Measurements from ENCODE around the gene STIM1.
A peak's percentile ranks its signal among the peaks of the same experiment; 100 is the strongest.

STIM1 gene

GRCh38 chr11:4086575-4087353 is 231.3 kb downstream of the STIM1 start:
- H4K8ac ChIP-seq (ENCODE audit: low read depth, low read length), result no peak overlapping the region
- no peak overlapping the region for H2BK120ac ChIP-seq (ENCODE audit: low read depth, low read length)
- no peak overlapping the region for H3K4me3 ChIP-seq (ENCODE audit: low read length)
- no peak overlapping the region for H3K23ac ChIP-seq (ENCODE audit: low read length)
- H4K5ac ChIP-seq (ENCODE audit: low read length), result no peak overlapping the region
- WGBS (ENCODE audit: extremely low coverage, insufficient coverage, low lambda C conversion rate), result no CpG with 5 or more reads among the region's 8 CpGs
- H3K4me1 ChIP-seq (ENCODE audit: control insufficient read depth, low read depth, low read length), result no peaks in the 10 kb centered on the region
- no peak overlapping the region for H2BK5ac ChIP-seq (ENCODE audit: low read length)
- no peak overlapping the region for H3K56ac ChIP-seq (ENCODE audit: low read length)
- H3K79me2 ChIP-seq (ENCODE audit: control insufficient read depth, insufficient read depth, low read length), result no peaks in the 10 kb centered on the region
- no peak overlapping the region for H3K18ac ChIP-seq (ENCODE audit: low read length)
- H3K4ac ChIP-seq (ENCODE audit: low read depth, low read length), result no peak overlapping the region
- H2AK5ac ChIP-seq (ENCODE audit: low read length), result no peak overlapping the region
- no peaks in the 10 kb centered on the region for H3K79me1 ChIP-seq (ENCODE audit: low read length)
- no peak for DNase-seq
- H3K27me3 ChIP-seq (ENCODE audit: insufficient read depth, low read length, poor library complexity), result no peaks in the 10 kb centered on the region
- H2BK15ac ChIP-seq (replicated peaks; ENCODE audit: low read depth), result no peak overlapping the region
- no peak overlapping the region for H3K9ac ChIP-seq (ENCODE audit: low read length)
- H3K36me3 ChIP-seq (ENCODE audit: control insufficient read depth, insufficient read depth, low read length), result no peaks in the 10 kb centered on the region
- no peak overlapping the region for H3K27ac ChIP-seq (ENCODE audit: low read depth, low read length)
- H3K4me2 ChIP-seq (ENCODE audit: low read length), result no peak overlapping the region

GRCh38 chr11:4087551-4087950 is 232.1 kb downstream of the STIM1 start:
- no peak overlapping the region for H2BK15ac ChIP-seq (replicated peaks; ENCODE audit: low read depth)
- H3K18ac ChIP-seq (ENCODE audit: low read length), result no peak overlapping the region
- H4K8ac ChIP-seq (ENCODE audit: low read depth, low read length), result no peak overlapping the region
- no peak overlapping the region for H3K23ac ChIP-seq (ENCODE audit: low read length)
- DNase-seq, result peak; percentile 64
- no peaks in the 10 kb centered on the region for H3K4me1 ChIP-seq (ENCODE audit: control insufficient read depth, low read depth, low read length)
- no peak overlapping the region for H3K9ac ChIP-seq (ENCODE audit: low read length)
- no peaks in the 10 kb centered on the region for H3K79me2 ChIP-seq (ENCODE audit: control insufficient read depth, insufficient read depth, low read length)
- no peak overlapping the region for H2AK5ac ChIP-seq (ENCODE audit: low read length)
- H3K4me3 ChIP-seq (ENCODE audit: low read length), result no peak overlapping the region
- no peak overlapping the region for H2BK5ac ChIP-seq (ENCODE audit: low read length)
- no peak overlapping the region for H3K4me2 ChIP-seq (ENCODE audit: low read length)
- H3K36me3 ChIP-seq (ENCODE audit: control insufficient read depth, insufficient read depth, low read length), result no peaks in the 10 kb centered on the region
- no peak overlapping the region for H3K4ac ChIP-seq (ENCODE audit: low read depth, low read length)
- no peaks in the 10 kb centered on the region for H3K27me3 ChIP-seq (ENCODE audit: insufficient read depth, low read length, poor library complexity)
- no peak overlapping the region for H4K5ac ChIP-seq (ENCODE audit: low read length)
- H3K79me1 ChIP-seq (ENCODE audit: low read length), result no peaks in the 10 kb centered on the region
- no peak overlapping the region for H2BK120ac ChIP-seq (ENCODE audit: low read depth, low read length)
- H3K56ac ChIP-seq (ENCODE audit: low read length), result no peak overlapping the region
- WGBS (ENCODE audit: extremely low coverage, insufficient coverage, low lambda C conversion rate), result no CpG with 5 or more reads among the region's 5 CpGs
- H3K27ac ChIP-seq (ENCODE audit: low read depth, low read length), result no peak overlapping the region

DNA sequence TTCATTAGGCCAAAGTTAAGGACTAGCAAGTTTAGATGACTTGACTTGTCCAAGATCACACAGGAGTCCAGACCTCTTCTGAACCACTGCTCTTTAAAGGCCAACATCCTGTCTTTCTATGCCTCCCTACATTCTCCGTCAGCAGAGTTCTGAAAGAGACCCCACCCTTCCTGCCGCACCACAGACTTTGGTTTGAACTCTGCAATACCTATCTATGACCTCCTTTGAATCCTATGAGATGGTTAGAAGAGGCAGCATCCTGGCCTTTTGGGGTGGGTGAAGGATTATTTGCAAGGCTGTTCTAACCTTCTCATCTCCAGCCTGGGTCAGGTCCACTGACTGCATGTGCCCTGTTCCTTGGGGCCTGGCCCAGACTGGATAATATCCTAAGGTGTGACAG is 234.8 kb downstream of the STIM1 start:
- Histone ChIP-seq H4K5ac (ENCODE audit: low read length) (no peak overlapping the region), H3K4me1 (ENCODE audit: control insufficient read depth, low read depth, low read length) (no peaks in the 10 kb centered on the region), H3K56ac (ENCODE audit: low read length) (no peak overlapping the region), H3K18ac (ENCODE audit: low read length) (no peak overlapping the region), H3K79me2 (ENCODE audit: control insufficient read depth, insufficient read depth, low read length) (peaks cover 2% of the 10 kb centered on the region), H2AK5ac (ENCODE audit: low read length) (no peak overlapping the region), H3K36me3 (ENCODE audit: control insufficient read depth, insufficient read depth, low read length) (no peaks in the 10 kb centered on the region), H2BK5ac (ENCODE audit: low read length) (no peak overlapping the region), H3K79me1 (ENCODE audit: low read length) (no peaks in the 10 kb centered on the region), H3K23ac (ENCODE audit: low read length) (no peak overlapping the region), H3K4me2 (ENCODE audit: low read length) (no peak overlapping the region), H3K4me3 (ENCODE audit: low read length) (no peak overlapping the region), H2BK15ac (replicated peaks; ENCODE audit: low read depth) (no peak overlapping the region), H3K27ac (ENCODE audit: low read depth, low read length) (no peak overlapping the region), H3K27me3 (ENCODE audit: insufficient read depth, low read length, poor library complexity) (no peaks in the 10 kb centered on the region), H3K4ac (ENCODE audit: low read depth, low read length) (no peak overlapping the region), H2BK120ac (ENCODE audit: low read depth, low read length) (no peak overlapping the region), H4K8ac (ENCODE audit: low read depth, low read length) (no peak overlapping the region), H3K9ac (ENCODE audit: low read length) (no peak overlapping the region)
- no peak for DNase-seq
- no CpG with 5 or more reads among the region's 2 CpGs for WGBS (ENCODE audit: extremely low coverage, insufficient coverage, low lambda C conversion rate)

DNA sequence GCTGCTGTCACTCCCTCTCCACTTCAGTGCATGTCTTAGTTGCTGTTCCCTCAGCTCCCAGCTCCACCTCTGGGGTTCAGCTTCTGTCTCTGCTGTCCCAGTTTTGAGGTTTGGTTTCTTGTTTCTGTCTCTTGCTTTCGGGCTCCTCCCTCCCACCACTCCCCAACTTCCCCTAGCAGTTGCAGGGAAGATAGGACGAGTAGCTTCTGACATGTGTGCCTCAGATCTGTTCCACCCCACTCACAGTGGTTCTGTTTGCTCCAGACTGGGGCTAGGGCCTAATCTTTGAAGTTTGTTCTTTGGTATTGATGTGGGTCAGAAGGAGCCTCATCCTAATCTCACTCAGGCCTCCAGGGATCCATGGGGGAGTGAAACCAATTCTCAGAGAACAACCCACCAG is 236.6 kb downstream of the STIM1 start:
- Histone ChIP-seq H3K36me3 (ENCODE audit: control insufficient read depth, insufficient read depth, low read length) (no peaks in the 10 kb centered on the region), H2AK5ac (ENCODE audit: low read length) (no peak overlapping the region), H2BK120ac (ENCODE audit: low read depth, low read length) (no peak overlapping the region), H4K8ac (ENCODE audit: low read depth, low read length) (no peak overlapping the region), H3K4ac (ENCODE audit: low read depth, low read length) (no peak overlapping the region), H3K27ac (ENCODE audit: low read depth, low read length) (no peak overlapping the region), H3K4me3 (ENCODE audit: low read length) (no peak overlapping the region), H3K4me1 (ENCODE audit: control insufficient read depth, low read depth, low read length) (peaks cover 2% of the 10 kb centered on the region), H3K4me2 (ENCODE audit: low read length) (no peak overlapping the region), H3K56ac (ENCODE audit: low read length) (no peak overlapping the region), H3K79me1 (ENCODE audit: low read length) (peaks cover 8% of the 10 kb centered on the region), H3K18ac (ENCODE audit: low read length) (no peak overlapping the region), H4K5ac (ENCODE audit: low read length) (no peak overlapping the region), H3K9ac (ENCODE audit: low read length) (no peak overlapping the region), H3K27me3 (ENCODE audit: insufficient read depth, low read length, poor library complexity) (no peaks in the 10 kb centered on the region), H2BK5ac (ENCODE audit: low read length) (no peak overlapping the region), H3K23ac (ENCODE audit: low read length) (no peak overlapping the region), H3K79me2 (ENCODE audit: control insufficient read depth, insufficient read depth, low read length) (peaks cover 12% of the 10 kb centered on the region), H2BK15ac (replicated peaks; ENCODE audit: low read depth) (no peak overlapping the region)
- WGBS (ENCODE audit: extremely low coverage, insufficient coverage, low lambda C conversion rate), result no CpG with 5 or more reads among the region's 2 CpGs
- no peak for DNase-seq

DNA sequence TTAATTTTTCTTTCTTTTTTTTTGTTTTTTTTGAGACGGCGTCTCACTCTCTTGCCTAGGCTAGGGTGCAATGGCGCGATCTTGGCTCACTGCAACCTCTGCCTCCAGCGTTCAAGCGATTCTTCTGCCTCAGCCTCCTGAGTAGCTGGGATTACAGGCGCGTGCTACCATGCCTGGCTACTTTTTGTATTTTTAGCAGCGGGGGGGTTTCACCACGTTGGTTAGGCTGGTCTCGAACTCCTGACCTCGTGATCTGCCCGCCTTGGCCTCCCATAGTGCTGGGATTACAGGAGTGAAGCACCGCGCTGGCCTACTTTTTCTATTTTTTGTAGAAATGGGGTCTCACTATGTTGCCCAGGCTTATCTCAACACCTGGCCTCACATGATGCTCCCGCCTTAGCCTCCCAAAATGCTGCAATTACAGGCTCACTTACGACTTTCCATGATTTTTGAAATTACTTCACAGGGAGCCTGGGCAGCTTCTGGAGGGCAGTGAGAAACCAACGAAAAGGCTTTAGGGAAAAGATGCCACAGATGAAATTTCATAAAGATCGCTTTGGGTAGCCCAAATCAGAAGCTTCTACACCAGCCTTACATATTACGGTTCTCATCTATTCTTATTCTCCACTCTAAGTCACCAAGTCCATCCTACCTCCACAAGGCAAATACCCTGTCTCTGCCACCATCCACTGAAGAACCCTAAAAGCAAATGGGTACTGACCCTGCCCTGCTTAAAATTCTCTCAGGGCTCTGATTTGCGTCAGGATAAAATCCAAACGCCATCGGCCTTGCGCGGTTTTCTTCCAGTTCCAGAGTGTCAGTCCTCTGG is 238.3 kb downstream of the STIM1 start:
- Histone ChIP-seq H3K56ac (ENCODE audit: low read length) (peak overlapping the region; percentile 82), H3K27ac (ENCODE audit: low read depth, low read length) (no peak overlapping the region), H3K4me2 (ENCODE audit: low read length) (peak overlapping the region; percentile 91), H3K18ac (ENCODE audit: low read length) (peak overlapping the region; percentile 92), H3K79me2 (ENCODE audit: control insufficient read depth, insufficient read depth, low read length) (peaks cover 12% of the 10 kb centered on the region), H2AK5ac (ENCODE audit: low read length) (no peak overlapping the region), H3K23ac (ENCODE audit: low read length) (no peak overlapping the region), H2BK15ac (replicated peaks; ENCODE audit: low read depth) (no peak overlapping the region), H3K36me3 (ENCODE audit: control insufficient read depth, insufficient read depth, low read length) (no peaks in the 10 kb centered on the region), H3K4ac (ENCODE audit: low read depth, low read length) (peak overlapping the region; percentile 49), H2BK120ac (ENCODE audit: low read depth, low read length) (no peak overlapping the region), H3K27me3 (ENCODE audit: insufficient read depth, low read length, poor library complexity) (no peaks in the 10 kb centered on the region), H3K4me3 (ENCODE audit: low read length) (peak overlapping the region; percentile 58), H3K4me1 (ENCODE audit: control insufficient read depth, low read depth, low read length) (peaks cover 2% of the 10 kb centered on the region), H3K9ac (ENCODE audit: low read length) (peak overlapping the region; percentile 79), H3K79me1 (ENCODE audit: low read length) (peaks cover 9% of the 10 kb centered on the region), H4K8ac (ENCODE audit: low read depth, low read length) (peak overlapping the region; percentile 31), H2BK5ac (ENCODE audit: low read length) (no peak overlapping the region), H4K5ac (ENCODE audit: low read length) (peak overlapping the region; percentile 26)
- DNase-seq, result no peak
- 100% methylated on average over 2 of the region's 25 CpGs for WGBS (ENCODE audit: extremely low coverage, insufficient coverage, low lambda C conversion rate)

Measured in mesendoderm (in vitro differentiated cells).